Fibroblast of mammary gland (primary cell): ENCODE data around the gene SERTAD1.

Experiments used
- DNase-seq: peaks from one replicate; pipeline ENCODE4 v3.0.0-alpha.2; 2010; ENCODE audit warnings: low read depth
- H3K4me3 ChIP-seq: 2 replicates; pipeline ENCODE4 v1.5.1; 2011; ENCODE audit warnings: low read depth, mild to moderate bottlenecking, low read length, moderate library complexity; ENCODE audit not compliant: control insufficient read depth
- TF ChIP-seq, protein P1 (sequence below): conservative IDR thresholded peaks from 2 replicates; pipeline ENCODE4 v1.5.1; 2011; ENCODE audit warnings: low read depth, low read length, inconsistent platforms; ENCODE audit not compliant: control insufficient read depth, insufficient read depth

SERTAD1 gene

DNA sequence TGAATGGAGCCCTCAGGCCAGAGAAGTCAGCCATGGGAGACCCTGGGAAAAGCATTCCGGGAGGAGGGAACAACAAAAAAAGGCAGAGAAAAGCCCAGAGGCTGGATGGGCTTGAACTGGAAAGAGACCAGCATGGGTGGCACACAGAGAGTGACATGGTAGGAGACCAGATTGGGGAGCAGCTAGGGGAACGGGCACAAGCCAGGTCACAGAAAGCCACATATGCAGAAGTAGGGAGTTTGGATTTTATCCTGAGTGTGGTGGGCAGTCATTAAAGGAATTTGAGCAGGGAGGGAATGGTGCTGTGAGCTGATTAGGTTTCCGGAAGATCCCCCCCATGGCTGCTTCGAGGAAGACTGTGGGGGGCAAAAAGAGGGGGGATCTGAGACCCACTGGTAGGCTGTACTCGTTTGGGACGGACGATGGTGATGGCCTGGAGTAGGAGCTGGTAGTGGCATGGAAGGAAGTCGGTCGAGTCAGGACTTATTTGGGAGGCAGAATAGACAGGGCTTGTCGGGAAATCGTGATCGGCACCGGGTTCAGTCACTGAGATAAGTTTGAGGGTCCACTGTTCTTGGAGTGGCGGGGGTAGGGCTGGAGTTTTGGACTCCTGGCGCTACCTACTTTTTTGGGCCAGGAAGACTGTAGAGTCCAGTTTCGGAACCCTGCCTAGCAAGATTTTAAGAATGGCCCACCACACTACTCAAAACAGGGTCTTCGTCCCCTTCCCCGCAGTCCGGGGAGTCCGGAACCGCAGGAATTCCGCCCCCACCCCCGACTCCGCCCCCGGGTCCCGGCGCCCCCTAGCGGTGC, 949 bp downstream of the SERTAD1 start:
- TF ChIP-seq, protein P1, sequence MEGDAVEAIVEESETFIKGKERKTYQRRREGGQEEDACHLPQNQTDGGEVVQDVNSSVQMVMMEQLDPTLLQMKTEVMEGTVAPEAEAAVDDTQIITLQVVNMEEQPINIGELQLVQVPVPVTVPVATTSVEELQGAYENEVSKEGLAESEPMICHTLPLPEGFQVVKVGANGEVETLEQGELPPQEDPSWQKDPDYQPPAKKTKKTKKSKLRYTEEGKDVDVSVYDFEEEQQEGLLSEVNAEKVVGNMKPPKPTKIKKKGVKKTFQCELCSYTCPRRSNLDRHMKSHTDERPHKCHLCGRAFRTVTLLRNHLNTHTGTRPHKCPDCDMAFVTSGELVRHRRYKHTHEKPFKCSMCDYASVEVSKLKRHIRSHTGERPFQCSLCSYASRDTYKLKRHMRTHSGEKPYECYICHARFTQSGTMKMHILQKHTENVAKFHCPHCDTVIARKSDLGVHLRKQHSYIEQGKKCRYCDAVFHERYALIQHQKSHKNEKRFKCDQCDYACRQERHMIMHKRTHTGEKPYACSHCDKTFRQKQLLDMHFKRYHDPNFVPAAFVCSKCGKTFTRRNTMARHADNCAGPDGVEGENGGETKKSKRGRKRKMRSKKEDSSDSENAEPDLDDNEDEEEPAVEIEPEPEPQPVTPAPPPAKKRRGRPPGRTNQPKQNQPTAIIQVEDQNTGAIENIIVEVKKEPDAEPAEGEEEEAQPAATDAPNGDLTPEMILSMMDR: no peak
- no peak for DNase-seq
- H3K4me3 ChIP-seq: peak overlapping the region; percentile 93

DNA sequence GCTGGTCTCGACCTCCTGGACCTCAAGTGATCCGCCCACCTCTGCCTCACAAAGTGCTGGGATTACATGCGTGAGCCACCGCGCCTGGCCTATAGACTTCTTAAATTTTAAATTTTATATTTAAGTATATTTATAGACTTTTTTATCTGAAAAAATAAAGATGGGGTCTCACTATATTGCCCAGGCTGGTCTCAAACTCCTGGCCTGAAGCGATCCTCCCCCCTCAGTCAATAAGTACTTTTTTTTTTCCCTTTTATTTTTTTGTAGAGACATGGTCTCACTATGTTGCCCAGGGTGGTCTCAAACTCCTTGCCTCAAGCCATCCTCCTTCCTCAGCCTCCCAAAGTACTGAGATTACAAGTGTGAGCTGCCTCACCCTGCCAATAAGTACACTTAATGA, 1.9 kb downstream of the SERTAD1 start:
- TF ChIP-seq, protein P1: no peak
- H3K4me3 ChIP-seq: peak overlapping the region; percentile 93
- no peak for DNase-seq

DNA sequence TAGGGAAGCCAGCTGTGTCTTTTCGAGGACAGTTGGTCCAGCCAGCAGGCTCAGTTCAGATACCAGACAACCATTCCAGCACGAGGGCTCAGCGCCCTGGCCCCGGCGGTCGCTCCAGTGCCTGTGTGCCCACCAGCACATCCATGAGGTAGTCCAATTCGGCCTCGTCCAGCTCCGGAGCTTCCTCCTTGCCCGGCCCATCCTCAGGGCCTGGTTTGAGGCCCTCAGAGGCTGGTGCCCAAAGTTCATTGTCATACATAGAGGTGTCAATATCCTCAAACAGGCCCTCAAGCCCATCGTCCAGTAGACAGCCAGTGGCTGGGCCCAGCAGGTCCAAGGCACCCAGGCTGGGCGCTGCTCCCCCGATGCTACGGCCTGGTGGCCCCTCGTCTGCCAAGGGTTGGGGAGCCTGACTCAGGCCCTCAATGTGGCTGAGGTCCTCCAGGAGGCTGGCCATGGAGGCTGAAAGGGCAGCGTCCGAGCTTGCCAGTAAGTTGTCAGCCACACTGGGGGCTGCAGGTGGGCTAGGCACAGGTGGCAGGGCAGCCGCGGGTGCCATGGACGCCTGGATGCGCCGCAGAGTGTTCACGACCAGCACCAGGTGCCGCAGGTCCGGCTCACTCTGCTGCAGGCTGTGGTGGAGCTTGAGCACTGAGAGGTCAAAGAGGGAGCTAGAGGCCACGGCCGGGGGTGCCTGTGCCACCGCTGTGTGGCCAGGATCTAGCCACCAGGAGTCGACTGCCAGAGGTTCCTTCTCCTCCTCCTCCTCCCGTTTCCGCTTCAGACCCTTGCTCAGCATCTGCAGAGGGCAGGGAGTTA, 2.8 kb downstream of the SERTAD1 start:
- no peak for DNase-seq
- H3K4me3 ChIP-seq: no peak overlapping the region
- TF ChIP-seq, protein P1: no peak

DNA sequence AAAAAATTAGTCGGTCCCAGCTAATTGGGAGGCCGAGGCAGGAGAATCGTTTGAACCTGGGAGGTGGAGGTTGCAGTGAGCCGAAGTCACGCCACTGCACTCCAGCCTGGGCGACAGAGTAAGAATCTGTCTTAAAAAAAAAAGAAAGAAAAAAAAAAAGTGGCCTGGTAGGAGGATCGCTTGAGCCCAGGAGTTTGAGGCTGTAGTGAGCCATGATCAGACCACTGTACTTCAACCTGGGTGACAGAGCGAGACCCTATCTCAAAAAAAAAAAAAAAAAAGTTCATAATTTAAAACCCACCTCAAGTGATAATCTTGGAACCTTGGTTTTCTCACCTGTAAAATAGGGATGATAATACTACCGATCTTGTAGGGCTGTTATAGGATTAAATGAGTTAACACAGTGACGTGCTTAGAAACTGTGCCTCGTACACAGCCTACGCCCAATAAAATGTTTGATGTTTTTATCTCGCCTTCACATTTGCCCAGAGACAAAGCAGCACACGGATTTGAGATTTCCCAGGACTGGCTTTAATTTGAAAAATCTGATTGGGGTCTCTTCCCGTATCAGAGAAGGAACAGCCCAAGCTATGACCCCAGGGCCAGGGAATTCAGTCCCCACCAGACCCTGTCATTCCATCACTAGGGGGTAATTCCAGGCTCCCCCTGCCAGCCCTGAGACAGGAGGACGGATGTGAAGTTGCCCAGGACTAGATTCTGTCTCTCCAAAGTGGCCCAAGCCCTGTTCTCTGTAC, 3.6 kb downstream of the SERTAD1 start:
- TF ChIP-seq, protein P1: no peak
- no peak for DNase-seq
- no peak overlapping the region for H3K4me3 ChIP-seq

DNA sequence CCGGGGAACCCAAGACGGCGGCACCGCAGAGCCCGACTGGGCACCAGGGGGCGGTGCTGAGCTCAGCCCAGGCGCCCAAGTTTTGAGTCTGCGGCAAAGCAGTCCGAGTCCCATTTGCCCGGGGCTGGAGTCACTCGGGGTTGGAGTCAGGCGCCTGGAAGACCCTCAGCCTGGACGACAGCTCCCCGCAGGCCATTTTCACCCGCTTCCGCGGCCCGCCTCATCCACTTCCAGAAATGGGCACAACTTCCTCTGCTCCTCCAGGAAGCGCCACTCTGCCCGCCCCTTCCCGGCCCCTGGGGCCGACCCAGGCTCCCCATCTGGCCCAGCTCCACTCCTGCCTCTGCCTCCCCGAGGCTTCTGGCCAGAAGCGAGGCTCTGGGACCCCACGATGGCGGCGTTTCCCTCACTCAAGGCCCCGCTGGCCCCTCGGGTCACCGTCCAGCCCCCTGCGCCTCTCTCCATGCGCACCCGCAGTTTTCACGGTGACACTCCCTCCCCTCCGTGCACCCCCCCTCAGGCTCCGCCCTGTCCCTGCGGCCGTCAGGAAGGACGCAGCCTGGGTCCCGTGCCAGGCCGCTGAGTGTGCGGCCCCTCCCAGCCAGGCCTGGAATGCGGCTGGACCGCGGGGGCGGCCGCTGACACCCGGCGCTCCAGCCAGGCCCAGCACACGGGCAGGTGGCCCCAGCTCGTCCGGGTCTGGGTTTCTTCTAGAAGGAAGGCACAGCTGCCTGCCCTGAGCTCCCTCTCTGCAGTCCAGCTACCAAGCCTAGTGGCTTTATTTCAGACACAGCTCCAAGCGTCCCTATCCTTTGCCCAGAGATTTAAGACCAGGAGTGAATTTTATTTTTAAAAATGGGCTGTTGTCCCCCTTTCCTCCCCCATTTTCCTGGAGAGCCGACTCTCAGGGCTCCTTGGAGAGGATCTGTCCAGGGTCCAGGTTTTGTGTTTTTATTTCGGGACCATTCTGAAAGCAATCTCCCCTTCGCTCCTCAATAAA, 4.7 kb downstream of the SERTAD1 start:
- peak; percentile 91 for DNase-seq
- peak overlapping the region; percentile 68 for H3K4me3 ChIP-seq
- TF ChIP-seq, protein P1: peak; percentile 87
